GM18868 (cell line): Measurements from ENCODE around the gene SAP30L.

Experiments used
- ATAC-seq: cut with Tn5 transposase; IDR thresholded peaks from one replicate; pipeline ENCODE4 v1.9.1; 2021; ENCODE audit warnings: mild to moderate bottlenecking, moderate library complexity; ENCODE audit not compliant: unreplicated experiment

Gene SAP30L

GRCh38 chr5:154445422-154446194 lies at the start of gene SAP30L:
SAP30L (plus strand) TSS chr5:154445997; CDS start chr5:154446605, 608 bp downstream.
- ATAC-seq: peak; percentile 93

- ATAC-seq: no peak
Measured at GRCh38 chr5:154396128-154396527, 49.7 kb upstream of the SAP30L start.

GRCh38 chr5:154397652-154398406 lies 48.0 kb upstream of the SAP30L start:
- no peak for ATAC-seq

- ATAC-seq: no peak
Measured at GRCh38 chr5:154400678-154401077, 45.1 kb upstream of the SAP30L start.

GRCh38 chr5:154401355-154401754 lies 44.4 kb upstream of the SAP30L start:
- ATAC-seq: no peak

- ATAC-seq: no peak
Measured at GRCh38 chr5:154401931-154402330, 43.9 kb upstream of the SAP30L start.

GRCh38 chr5:154402611-154403010 lies 43.2 kb upstream of the SAP30L start:
- no peak for ATAC-seq

GRCh38 chr5:154403234-154403633 lies 42.6 kb upstream of the SAP30L start:
- no peak for ATAC-seq

GRCh38 chr5:154403776-154404387 lies 41.9 kb upstream of the SAP30L start:
- no peak for ATAC-seq

- peak; percentile 99 for ATAC-seq
Measured at GRCh38 chr5:154405078-154405792, 40.6 kb upstream of the SAP30L start.

- ATAC-seq: no peak
Measured at GRCh38 chr5:154406231-154406630, 39.6 kb upstream of the SAP30L start.

GRCh38 chr5:154406826-154407225 lies 39.0 kb upstream of the SAP30L start:
- no peak for ATAC-seq

GRCh38 chr5:154408811-154409210 lies 37.0 kb upstream of the SAP30L start:
- ATAC-seq: no peak

GRCh38 chr5:154409230-154409840 lies 36.5 kb upstream of the SAP30L start:
- no peak for ATAC-seq

- ATAC-seq: no peak
Measured at GRCh38 chr5:154410008-154410407, 35.8 kb upstream of the SAP30L start.

- no peak for ATAC-seq
Measured at GRCh38 chr5:154410786-154411185, 35.0 kb upstream of the SAP30L start.

- no peak for ATAC-seq
Measured at GRCh38 chr5:154411338-154411737, 34.5 kb upstream of the SAP30L start.

- no peak for ATAC-seq
Measured at GRCh38 chr5:154412316-154412715, 33.5 kb upstream of the SAP30L start.

GRCh38 chr5:154412925-154413324 lies 32.9 kb upstream of the SAP30L start:
- no peak for ATAC-seq

GRCh38 chr5:154415114-154415513 lies 30.7 kb upstream of the SAP30L start:
- no peak for ATAC-seq

GRCh38 chr5:154418344-154418820 lies 27.4 kb upstream of the SAP30L start:
- no peak for ATAC-seq
